Neural progenitor cell (in vitro differentiated cells): ENCODE results near the gene CTSW.

Experiments
- EZH2 ChIP-seq: fragments of 200-600 bp; sonication (generic); IDR thresholded peaks from 2 replicates; pipeline ENCODE4 v1.6.1; 2017; ENCODE audit warnings: antibody characterized with exemption, mild to moderate bottlenecking, moderate library complexity
- EZH2phosphoT487 ChIP-seq: fragments of 200-600 bp; sonication (generic); IDR thresholded peaks from 2 replicates; pipeline ENCODE4 v1.6.1; 2017; ENCODE audit warnings: antibody characterized with exemption
- TF ChIP-seq, protein P1 (sequence below): fragments of 200-600 bp; sonication (generic); IDR thresholded peaks from 2 replicates; pipeline ENCODE4 v1.5.1; 2017; ENCODE audit warnings: antibody characterized with exemption, mild to moderate bottlenecking

DNA sequence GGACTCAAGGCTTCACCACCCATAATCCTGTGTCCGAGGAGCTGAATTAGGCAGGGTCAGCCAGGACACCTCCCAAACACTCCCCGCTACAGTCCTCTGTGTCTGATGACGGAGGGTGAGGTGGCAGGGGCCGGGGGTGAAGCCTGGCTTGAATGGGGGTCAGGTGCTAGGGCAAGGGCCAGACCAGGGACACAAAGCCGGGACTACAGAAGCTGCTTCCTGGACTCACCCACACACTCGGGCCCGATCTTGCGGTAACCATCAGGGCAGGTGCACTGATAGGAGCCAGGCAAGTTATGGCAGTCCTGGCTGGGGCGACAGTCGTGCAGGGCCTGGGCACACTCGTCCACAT is 9.4 kb upstream of the CTSW start:
- TF ChIP-seq, protein P1, sequence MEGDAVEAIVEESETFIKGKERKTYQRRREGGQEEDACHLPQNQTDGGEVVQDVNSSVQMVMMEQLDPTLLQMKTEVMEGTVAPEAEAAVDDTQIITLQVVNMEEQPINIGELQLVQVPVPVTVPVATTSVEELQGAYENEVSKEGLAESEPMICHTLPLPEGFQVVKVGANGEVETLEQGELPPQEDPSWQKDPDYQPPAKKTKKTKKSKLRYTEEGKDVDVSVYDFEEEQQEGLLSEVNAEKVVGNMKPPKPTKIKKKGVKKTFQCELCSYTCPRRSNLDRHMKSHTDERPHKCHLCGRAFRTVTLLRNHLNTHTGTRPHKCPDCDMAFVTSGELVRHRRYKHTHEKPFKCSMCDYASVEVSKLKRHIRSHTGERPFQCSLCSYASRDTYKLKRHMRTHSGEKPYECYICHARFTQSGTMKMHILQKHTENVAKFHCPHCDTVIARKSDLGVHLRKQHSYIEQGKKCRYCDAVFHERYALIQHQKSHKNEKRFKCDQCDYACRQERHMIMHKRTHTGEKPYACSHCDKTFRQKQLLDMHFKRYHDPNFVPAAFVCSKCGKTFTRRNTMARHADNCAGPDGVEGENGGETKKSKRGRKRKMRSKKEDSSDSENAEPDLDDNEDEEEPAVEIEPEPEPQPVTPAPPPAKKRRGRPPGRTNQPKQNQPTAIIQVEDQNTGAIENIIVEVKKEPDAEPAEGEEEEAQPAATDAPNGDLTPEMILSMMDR, result no peak
- no peak for TF ChIP-seq EZH2
- no peak for TF ChIP-seq EZH2phosphoT487
